ENCODE results near the gene PLAAT2. TPM values are rescaled to one million over a fixed set of nuclear protein-coding genes. Genes with fewer than 3 reads are reported as not detected.

Gene PLAAT2
- total RNA-seq, 2 experiments from 2014 or later, result 0.34 to 0.49 TPM

DNA sequence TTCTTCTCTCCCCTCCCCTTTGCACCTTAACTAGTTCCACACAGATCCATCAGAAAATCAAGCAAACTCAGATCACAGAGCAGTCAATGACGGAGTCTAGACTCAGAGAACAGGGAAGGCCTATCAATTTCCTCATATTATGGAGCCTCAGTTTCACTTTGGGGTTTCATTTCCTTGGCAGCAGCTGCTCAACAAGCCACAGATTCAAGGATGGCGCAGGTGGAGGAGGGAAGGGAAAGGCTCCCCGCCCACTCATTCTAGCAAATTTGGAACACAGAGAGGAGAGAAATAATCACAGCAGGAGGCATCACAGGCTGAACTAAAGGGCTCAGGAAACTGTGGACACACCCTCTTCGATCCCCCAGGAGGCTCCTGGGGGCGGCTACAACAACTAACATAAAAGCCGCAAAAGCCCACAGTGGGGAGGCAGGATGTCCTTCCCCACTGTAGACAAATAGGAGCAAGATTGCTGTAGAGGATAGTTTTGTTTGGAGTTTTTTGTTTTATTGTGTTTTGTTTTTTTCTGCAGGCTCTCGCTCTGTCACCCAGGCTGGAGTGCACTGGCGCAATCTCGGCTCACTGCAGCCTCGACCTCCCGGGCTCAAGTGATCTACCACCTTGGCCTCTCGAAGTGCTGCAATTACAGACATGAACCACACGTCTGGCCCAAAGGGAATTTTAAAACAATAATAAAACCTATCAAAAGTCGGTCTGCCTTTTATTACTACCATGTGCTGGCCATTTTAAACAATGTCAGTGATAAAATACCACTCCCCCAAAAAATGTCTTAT, 47.6 kb upstream of the PLAAT2 start:
- TF ChIP-seq, protein P1, sequence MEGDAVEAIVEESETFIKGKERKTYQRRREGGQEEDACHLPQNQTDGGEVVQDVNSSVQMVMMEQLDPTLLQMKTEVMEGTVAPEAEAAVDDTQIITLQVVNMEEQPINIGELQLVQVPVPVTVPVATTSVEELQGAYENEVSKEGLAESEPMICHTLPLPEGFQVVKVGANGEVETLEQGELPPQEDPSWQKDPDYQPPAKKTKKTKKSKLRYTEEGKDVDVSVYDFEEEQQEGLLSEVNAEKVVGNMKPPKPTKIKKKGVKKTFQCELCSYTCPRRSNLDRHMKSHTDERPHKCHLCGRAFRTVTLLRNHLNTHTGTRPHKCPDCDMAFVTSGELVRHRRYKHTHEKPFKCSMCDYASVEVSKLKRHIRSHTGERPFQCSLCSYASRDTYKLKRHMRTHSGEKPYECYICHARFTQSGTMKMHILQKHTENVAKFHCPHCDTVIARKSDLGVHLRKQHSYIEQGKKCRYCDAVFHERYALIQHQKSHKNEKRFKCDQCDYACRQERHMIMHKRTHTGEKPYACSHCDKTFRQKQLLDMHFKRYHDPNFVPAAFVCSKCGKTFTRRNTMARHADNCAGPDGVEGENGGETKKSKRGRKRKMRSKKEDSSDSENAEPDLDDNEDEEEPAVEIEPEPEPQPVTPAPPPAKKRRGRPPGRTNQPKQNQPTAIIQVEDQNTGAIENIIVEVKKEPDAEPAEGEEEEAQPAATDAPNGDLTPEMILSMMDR (IDR thresholded peaks at IDR 0.05), result no peak
- Histone ChIP-seq H3K27me3 (ENCODE audit: control insufficient read depth in 1 of 2, insufficient read depth in 2 of 2, low read length in 2 of 2) (peaks cover 0 to 3% of the 10 kb centered on the region in 2 experiments), H3K4me3 (ENCODE audit: low read length) (no peak overlapping the region), H3K9me3 (ENCODE audit: control insufficient read depth in 1 of 2, insufficient read depth in 1 of 2, low read length in 2 of 2) (no peaks in the 10 kb centered on the region), H3K4me1 (ENCODE audit: insufficient read depth, low read length) (peaks cover 16% of the 10 kb centered on the region), H3K27ac (ENCODE audit: low read depth in 1 of 2, low read length in 2 of 2) (no peak overlapping the region), H3K36me3 (ENCODE audit: insufficient read depth, low read length) (no peaks in the 10 kb centered on the region)
- CTCF ChIA-PET, result no interaction called here
- Mint-ChIP-seq H3K36me3 (ENCODE audit: low read depth) (no peaks in the 10 kb centered on the region), H3K9me3 (no peaks in the 10 kb centered on the region), H3K27ac (peak overlapping the region; percentile 24), H3K4me1 (ENCODE audit: low read depth) (peaks cover 25% of the 10 kb centered on the region), H3K27me3 (no peaks in the 10 kb centered on the region), H3K4me3 (no peak overlapping the region)
- no peak for ATAC-seq (ENCODE audit: poor library complexity)
- peak in 1 of 14 experiments; percentile 27 for DNase-seq
- POLR2A ChIA-PET, result no interaction called here
- intact Hi-C loops (cut with DNase I, micrococcal nuclease), result loop anchor here in 1 of 2 experiments (5.0 kb wide), 1 partner anchor 43 kb away; no protein-coding TSS in a partner anchor

DNA sequence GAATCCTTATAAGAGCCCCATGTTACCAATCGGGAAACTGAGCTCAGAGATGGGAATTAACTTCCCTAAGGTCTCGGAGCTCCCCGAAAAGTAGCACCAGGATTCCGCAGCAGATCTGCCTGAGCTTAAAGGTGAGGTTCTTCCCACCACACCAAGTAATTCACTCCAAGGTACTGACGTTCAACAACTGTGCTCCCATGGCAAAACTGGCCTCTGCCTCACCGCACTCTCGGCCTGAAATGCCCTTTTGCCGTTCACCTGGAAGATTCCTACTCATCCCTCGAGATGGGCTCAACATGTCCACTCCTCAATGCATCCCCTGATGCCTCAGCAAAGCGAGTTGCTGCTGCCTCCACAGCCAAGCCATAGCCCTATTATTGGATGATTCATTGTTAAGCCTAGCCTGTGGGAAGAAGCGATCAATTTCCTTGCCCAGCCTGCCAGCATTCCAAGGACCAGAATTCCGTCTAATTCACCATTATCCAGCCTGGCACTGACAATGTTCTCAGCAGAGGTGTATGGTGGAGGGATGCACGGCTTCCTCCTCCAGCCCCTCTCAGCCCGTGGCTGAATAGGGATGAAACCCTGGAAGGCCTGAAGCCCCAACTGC, 46.9 kb upstream of the PLAAT2 start:
- Histone ChIP-seq H3K9me3 (ENCODE audit: control insufficient read depth in 1 of 2, insufficient read depth in 1 of 2, low read length in 2 of 2) (no peaks in the 10 kb centered on the region), H3K27me3 (ENCODE audit: control insufficient read depth in 1 of 2, insufficient read depth in 2 of 2, low read length in 2 of 2) (peaks cover 0 to 3% of the 10 kb centered on the region in 2 experiments), H3K4me3 (ENCODE audit: low read length) (no peak overlapping the region), H3K4me1 (ENCODE audit: insufficient read depth, low read length) (peaks cover 16% of the 10 kb centered on the region), H3K36me3 (ENCODE audit: insufficient read depth, low read length) (no peaks in the 10 kb centered on the region), H3K27ac (ENCODE audit: low read depth in 1 of 2, low read length in 2 of 2) (no peak overlapping the region)
- Mint-ChIP-seq H3K36me3 (ENCODE audit: low read depth) (no peaks in the 10 kb centered on the region), H3K4me3 (no peak overlapping the region), H3K27ac (peak overlapping the region; percentile 24), H3K27me3 (no peaks in the 10 kb centered on the region), H3K4me1 (ENCODE audit: low read depth) (peaks cover 25% of the 10 kb centered on the region), H3K9me3 (no peaks in the 10 kb centered on the region)
- ChIA-PET CTCF (no interaction called here), POLR2A (no interaction called here)
- ATAC-seq (ENCODE audit: poor library complexity) (no peak), DNase-seq (no peak)
- TF ChIP-seq, protein P1 (IDR thresholded peaks at IDR 0.05), result no peak
- intact Hi-C loops (cut with DNase I, micrococcal nuclease), result loop anchor here in 1 of 2 experiments (5.0 kb wide), 1 partner anchor 43 kb away; no protein-coding TSS in a partner anchor

DNA sequence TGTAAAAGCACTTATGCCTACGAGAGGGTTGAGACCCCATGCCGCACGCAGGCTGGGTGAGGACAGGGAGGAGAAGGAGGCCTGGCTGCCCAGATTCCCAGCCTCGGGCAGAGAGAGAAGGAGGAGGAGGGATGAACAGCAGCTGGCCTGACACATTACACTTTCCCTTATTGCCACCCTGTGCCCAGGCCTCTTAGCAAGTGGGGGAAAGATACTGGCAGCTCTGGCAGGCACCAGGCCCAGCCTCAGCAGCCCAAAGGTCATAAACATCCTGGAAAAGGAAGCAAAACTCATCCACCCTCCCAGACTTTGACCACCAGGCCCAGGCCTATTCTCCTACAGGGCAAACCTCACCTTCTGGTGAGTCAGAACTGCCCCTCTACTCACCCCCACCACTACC, 46.4 kb upstream of the PLAAT2 start:
- H3K36me3 ChIP-seq (ENCODE audit: insufficient read depth, low read length), result no peaks in the 10 kb centered on the region
- peaks cover 13% of the 10 kb centered on the region for H3K4me1 ChIP-seq (ENCODE audit: insufficient read depth, low read length)
- intact Hi-C loops (cut with DNase I, micrococcal nuclease), result no loop called here
- no peak overlapping the region for H3K4me3 ChIP-seq (ENCODE audit: low read length)
- H3K27me3 Mint-ChIP-seq, result no peaks in the 10 kb centered on the region
- H3K9me3 ChIP-seq (ENCODE audit: control insufficient read depth in 1 of 2, insufficient read depth in 1 of 2, low read length in 2 of 2), result no peaks in the 10 kb centered on the region
- TF ChIP-seq, protein P1 (IDR thresholded peaks at IDR 0.05), result no peak
- no peak for ATAC-seq (ENCODE audit: poor library complexity)
- H3K27me3 ChIP-seq (ENCODE audit: control insufficient read depth in 1 of 2, insufficient read depth in 2 of 2, low read length in 2 of 2), result peaks cover 0 to 3% of the 10 kb centered on the region in 2 experiments
- H3K9me3 Mint-ChIP-seq, result no peaks in the 10 kb centered on the region
- DNase-seq, result no peak
- H3K27ac ChIP-seq (ENCODE audit: low read depth in 1 of 2, low read length in 2 of 2), result no peak overlapping the region
- H3K4me3 Mint-ChIP-seq, result no peak overlapping the region
- peaks cover 25% of the 10 kb centered on the region for H3K4me1 Mint-ChIP-seq (ENCODE audit: low read depth)
- POLR2A ChIA-PET, result no interaction called here
- no peak overlapping the region for H3K27ac Mint-ChIP-seq
- CTCF ChIA-PET, result interaction anchor here (1.3 kb wide), 1 partner anchor 26 kb away, joined by 3 read pairs; no protein-coding TSS in a partner anchor
- H3K36me3 Mint-ChIP-seq (ENCODE audit: low read depth), result no peaks in the 10 kb centered on the region

Measured in CD4-positive, alpha-beta T cell (primary cell).